K562 (cell line): Measurements from ENCODE around the gene CCDC85C. TPM values are rescaled to one million over a fixed set of nuclear protein-coding genes. Genes with fewer than 3 reads are reported as not detected.

Experiments
- MGA ChIP-seq: fragments of 450-650 bp; IDR thresholded peaks from 2 replicates; pipeline ENCODE4 v1.6.1; 2016; ENCODE audit warnings: mild to moderate bottlenecking, moderate library complexity
- SFPQ ChIP-seq: fragments of 200-400 bp; formaldehyde crosslinking; IDR thresholded peaks from 2 replicates; pipeline ENCODE4 v1.6.1; 2017; ENCODE audit warnings: mild to moderate bottlenecking, low read depth, low read length, moderate library complexity
- STAT6 ChIP-seq: sonication (generic); formaldehyde crosslinking; IDR thresholded peaks from 2 replicates; pipeline ENCODE4 v1.8.1; 2023; ENCODE audit warnings: mild to moderate bottlenecking, missing genetic modification reagents
- TCF7L2 ChIP-seq: fragments of 150-350 bp; IDR thresholded peaks from 2 replicates; pipeline ENCODE4 v1.6.1; 2016; ENCODE audit warnings: low read depth, mild to moderate bottlenecking, low read length, moderate library complexity
- XRCC5 ChIP-seq: fragments of 200-400 bp; formaldehyde crosslinking; IDR thresholded peaks from 2 replicates; pipeline ENCODE4 v1.6.1; 2017; ENCODE audit warnings: low read depth, mild to moderate bottlenecking, low read length
- ZBTB17 ChIP-seq: fragments of 450-650 bp; formaldehyde crosslinking; IDR thresholded peaks from 2 replicates; pipeline ENCODE4 v1.4.0; 2020; ENCODE audit warnings: mild to moderate bottlenecking
- polyA plus RNA-seq, 8 experiments: library from polyadenylated mRNA; depleted of rRNA in 4 of 8; stranded (reverse) in 5 of 8; unstranded in 3 of 8; fragments of >200 nt; fragmentation: Nextera tagmentation in 2 of 8; fragmentation: Illumina TruSeq in 1 of 8; extraction: Ambion mirVana in 2 of 8; extraction: Trizol in 1 of 8; gene quantifications; 2 replicates each; pipeline versions ENCODE4 v1.2.1 to v1.2.3, GENCODE V29; 2011 to 2014; ENCODE audit warnings: inconsistent platforms in 1 of 8, missing spikeins in 1 of 8
- total RNA-seq, 7 experiments: library from RNA; depleted of rRNA in 6 of 7; stranded (reverse); fragments of >200 nt in 6 of 7; fragmentation: Illumina TruSeq in 2 of 7; extraction: Trizol in 2 of 7; gene quantifications; 2 replicates each; pipeline versions ENCODE4 v1.2.1 to v1.2.3, GENCODE V29; 2011 to 2021; ENCODE audit warnings: low replicate concordance in 1 of 7
- TF ChIP-seq, protein P1 (sequence below): fragments of 450-650 bp; formaldehyde crosslinking; IDR thresholded peaks from 2 replicates; pipeline ENCODE4 v1.4.0; 2020; ENCODE audit warnings: mild to moderate bottlenecking, mixed read lengths
- TF ChIP-seq, protein P2 (sequence below), 2 experiments: fragments of 450-650 bp; IDR thresholded peaks; 2 replicates each; pipeline ENCODE4 v1.6.1; 2016

Gene CCDC85C
- total and polyA plus RNA-seq, 9 of the 15 experiments (the other 6 are each of a cell fraction or from before 2014, with no cell fraction given): 0.18 to 22.0 (median 6.3) TPM

- no peak for TF ChIP-seq MGA
- TF ChIP-seq ZBTB17 (CRISPR knock-in tag): no peak
- TF ChIP-seq, protein P1, sequence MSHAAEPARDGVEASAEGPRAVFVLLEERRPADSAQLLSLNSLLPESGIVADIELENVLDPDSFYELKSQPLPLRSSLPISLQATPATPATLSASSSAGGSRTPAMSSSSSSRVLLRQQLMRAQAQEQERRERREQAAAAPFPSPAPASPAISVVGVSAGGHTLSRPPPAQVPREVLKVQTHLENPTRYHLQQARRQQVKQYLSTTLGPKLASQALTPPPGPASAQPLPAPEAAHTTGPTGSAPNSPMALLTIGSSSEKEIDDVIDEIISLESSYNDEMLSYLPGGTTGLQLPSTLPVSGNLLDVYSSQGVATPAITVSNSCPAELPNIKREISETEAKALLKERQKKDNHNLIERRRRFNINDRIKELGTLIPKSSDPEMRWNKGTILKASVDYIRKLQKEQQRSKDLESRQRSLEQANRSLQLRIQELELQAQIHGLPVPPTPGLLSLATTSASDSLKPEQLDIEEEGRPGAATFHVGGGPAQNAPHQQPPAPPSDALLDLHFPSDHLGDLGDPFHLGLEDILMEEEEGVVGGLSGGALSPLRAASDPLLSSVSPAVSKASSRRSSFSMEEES (CRISPR knock-in tag): no peak
- TF ChIP-seq TCF7L2: no peak
- TF ChIP-seq, protein P2, sequence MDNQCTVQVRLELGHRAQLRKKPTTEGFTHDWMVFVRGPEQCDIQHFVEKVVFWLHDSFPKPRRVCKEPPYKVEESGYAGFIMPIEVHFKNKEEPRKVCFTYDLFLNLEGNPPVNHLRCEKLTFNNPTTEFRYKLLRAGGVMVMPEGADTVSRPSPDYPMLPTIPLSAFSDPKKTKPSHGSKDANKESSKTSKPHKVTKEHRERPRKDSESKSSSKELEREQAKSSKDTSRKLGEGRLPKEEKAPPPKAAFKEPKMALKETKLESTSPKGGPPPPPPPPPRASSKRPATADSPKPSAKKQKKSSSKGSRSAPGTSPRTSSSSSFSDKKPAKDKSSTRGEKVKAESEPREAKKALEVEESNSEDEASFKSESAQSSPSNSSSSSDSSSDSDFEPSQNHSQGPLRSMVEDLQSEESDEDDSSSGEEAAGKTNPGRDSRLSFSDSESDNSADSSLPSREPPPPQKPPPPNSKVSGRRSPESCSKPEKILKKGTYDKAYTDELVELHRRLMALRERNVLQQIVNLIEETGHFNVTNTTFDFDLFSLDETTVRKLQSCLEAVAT (IDR thresholded peaks at IDR 0.05): no peak
- TF ChIP-seq SFPQ: no peak
- TF ChIP-seq STAT6 (CRISPR knock-in tag): no peak
- TF ChIP-seq XRCC5: no peak
Observed at GRCh38 chr14:99460793-99461192, 143.2 kb downstream of the CCDC85C start (continued).
